ENCODE measurements around the gene LOXHD1.
A peak's percentile ranks its signal among the peaks of the same experiment; 100 is the strongest.

The LOXHD1 gene

DNA sequence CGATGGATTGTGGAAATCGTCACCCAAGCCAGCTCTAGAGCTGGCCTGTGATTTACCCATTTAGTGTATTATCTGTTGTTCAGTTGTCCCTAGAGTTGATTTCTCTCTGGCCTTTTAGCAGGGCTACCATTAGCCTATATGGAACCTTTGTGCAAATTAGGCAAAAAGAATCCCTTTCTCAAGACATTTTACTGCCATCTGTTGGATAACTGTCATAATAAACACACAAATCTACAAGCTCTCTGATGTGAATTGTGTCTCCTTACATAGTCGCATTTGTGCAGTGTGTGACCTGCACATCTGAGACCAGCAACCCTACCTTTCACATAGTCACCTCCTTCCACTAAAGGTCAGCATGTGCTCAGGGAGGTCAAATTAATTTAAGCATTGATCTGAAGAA lies 34.0 kb downstream of the LOXHD1 start:
- TF ChIP-seq CTCF (conservative IDR thresholded peaks at IDR 0.05; ENCODE audit: control insufficient read depth, insufficient read depth, low read depth, low read length) = peak; percentile 11
- H3K4me3 ChIP-seq (ENCODE audit: control insufficient read depth, low read depth, low read length) = no peak overlapping the region
- peak; percentile 28 for DNase-seq (ENCODE audit: low read depth)

DNA sequence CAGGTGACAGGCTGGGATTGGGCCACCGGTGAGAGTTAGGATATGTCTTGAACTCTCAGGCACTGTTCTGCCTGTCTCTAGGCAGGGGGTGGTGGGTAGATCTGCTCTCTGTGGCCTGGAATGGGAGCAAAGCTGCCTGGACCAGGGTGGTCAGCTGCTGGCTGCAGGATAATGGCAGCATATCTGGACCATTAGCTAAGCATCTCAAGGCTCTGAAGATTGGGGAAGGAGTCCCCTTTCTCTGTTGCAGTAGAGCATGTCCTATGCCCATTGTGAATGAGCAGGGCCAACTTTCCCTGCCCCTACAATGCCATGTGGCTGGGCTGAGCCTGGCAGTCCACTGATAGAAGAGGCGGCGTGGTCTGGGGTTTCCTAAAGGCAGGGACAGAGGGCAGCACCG lies 34.6 kb downstream of the LOXHD1 start:
- DNase-seq (ENCODE audit: low read depth) = no peak
- no peak for TF ChIP-seq CTCF (conservative IDR thresholded peaks at IDR 0.05; ENCODE audit: control insufficient read depth, insufficient read depth, low read depth, low read length)
- H3K4me3 ChIP-seq (ENCODE audit: control insufficient read depth, low read depth, low read length) = no peak overlapping the region

DNA sequence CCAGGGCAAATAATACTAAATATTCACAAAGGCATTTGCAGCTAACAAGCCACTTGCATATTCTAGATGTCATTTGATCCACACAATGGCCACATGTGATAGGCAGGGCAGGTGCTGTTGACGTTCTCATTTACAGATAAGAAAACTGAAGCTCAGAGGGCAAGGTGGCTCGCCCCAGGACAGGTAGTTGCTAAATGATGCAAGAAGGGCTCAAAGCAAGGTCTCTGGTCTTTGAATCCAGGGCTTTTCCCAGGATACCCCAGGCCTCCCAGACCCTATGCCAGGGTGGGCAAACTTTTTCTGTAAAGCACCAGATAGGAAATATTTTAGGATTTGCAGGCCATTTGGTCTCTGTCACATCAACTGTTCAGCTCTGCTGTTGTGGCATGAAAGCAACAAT lies 35.1 kb downstream of the LOXHD1 start:
- TF ChIP-seq CTCF (conservative IDR thresholded peaks at IDR 0.05; ENCODE audit: control insufficient read depth, insufficient read depth, low read depth, low read length) = no peak
- H3K4me3 ChIP-seq (ENCODE audit: control insufficient read depth, low read depth, low read length) = no peak overlapping the region
- DNase-seq (ENCODE audit: low read depth) = no peak

DNA sequence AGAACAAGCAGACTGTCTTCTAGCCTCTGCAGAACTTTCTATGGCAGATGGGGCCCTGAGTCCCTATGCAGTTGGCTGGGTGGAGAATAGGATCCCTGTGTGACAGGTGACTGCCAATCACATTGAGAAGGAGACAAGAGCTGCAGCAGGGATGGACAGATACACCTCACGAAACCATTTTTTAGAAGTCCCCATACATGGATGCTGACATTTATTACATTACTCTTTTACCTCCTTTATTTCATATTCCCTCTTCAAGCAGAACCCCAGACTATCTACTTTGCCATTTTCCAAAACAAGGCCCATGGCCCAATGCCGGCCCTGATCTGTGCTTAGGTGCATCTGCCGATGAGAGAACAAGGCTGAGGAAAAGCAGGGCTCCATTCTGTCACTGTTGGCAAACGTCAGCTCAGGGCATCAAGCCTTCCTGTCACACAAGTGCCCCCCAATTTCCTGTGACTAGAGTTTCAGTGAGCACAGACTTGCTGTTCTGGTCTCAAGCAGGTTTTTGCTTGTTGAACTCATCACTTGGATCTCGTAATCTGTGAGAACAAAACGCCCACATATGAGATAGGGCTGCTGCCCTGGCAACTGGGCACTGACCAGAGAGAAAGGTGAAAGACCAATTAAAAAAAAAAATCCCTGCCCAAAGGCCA lies 35.8 kb downstream of the LOXHD1 start:
- no peak for DNase-seq (ENCODE audit: low read depth)
- H3K4me3 ChIP-seq (ENCODE audit: control insufficient read depth, low read depth, low read length) = no peak overlapping the region
- TF ChIP-seq CTCF (conservative IDR thresholded peaks at IDR 0.05; ENCODE audit: control insufficient read depth, insufficient read depth, low read depth, low read length) = no peak

- TF ChIP-seq CTCF (conservative IDR thresholded peaks at IDR 0.05; ENCODE audit: control insufficient read depth, insufficient read depth, low read depth, low read length) = no peak
- no peak for DNase-seq (ENCODE audit: low read depth)
- H3K4me3 ChIP-seq (ENCODE audit: control insufficient read depth, low read depth, low read length) = no peak overlapping the region
These were observed 37.5 kb downstream of the LOXHD1 start for GRCh38 chr18:46619559-46619958.

DNA sequence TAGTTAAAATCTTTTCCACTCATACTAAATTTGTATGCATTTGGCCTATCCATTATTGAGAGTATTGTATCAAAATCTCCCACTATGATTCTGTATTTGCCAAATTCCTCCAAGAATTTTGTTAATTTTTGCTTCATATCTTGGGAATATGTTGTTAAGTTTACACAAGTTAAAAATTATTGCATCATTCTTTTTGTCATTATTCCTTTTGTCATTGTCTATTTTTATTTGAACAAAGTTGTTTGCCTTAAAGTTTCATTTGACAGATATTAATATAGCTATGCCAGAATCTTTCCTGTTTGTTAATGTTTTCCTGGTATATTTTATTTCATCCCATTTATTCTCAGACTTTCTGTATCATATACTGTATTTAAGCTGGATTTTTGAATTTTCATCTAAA lies 41.3 kb downstream of the LOXHD1 start:
- no peak overlapping the region for H3K4me3 ChIP-seq (ENCODE audit: control insufficient read depth, low read depth, low read length)
- TF ChIP-seq CTCF (conservative IDR thresholded peaks at IDR 0.05; ENCODE audit: control insufficient read depth, insufficient read depth, low read depth, low read length) = no peak
- no peak for DNase-seq (ENCODE audit: low read depth)

- H3K4me3 ChIP-seq (ENCODE audit: control insufficient read depth, low read depth, low read length) = no peak overlapping the region
- no peak for DNase-seq (ENCODE audit: low read depth)
These were observed 48.0 kb downstream of the LOXHD1 start for GRCh38 chr18:46609048-46609447.

More at GRCh38 chr18:46609048-46609447, 48.0 kb downstream of the LOXHD1 start:
- no peak for TF ChIP-seq CTCF (conservative IDR thresholded peaks at IDR 0.05; ENCODE audit: control insufficient read depth, insufficient read depth, low read depth, low read length)
